Activated CD4-positive, alpha-beta T cell treated with anti-CD3 and anti-CD28 coated beads, Interleukin-2, amount 10 ng/mL, durations not matched to agents 7 days and 5 days (primary cell): ENCODE data around the gene GAB1. TPM values are rescaled to one million over a fixed set of nuclear protein-coding genes. Genes with fewer than 3 reads are reported as not detected.

Experiments
- CTCF ChIA-PET: fragments of 350-600 bp; sonication (Branson Sonifier 250); formaldehyde crosslinking; loops from one replicate; lab custom pipeline; 2021; ENCODE audit warnings: antibody characterized with exemption; lab: Charles Lee
- POLR2A ChIA-PET: fragments of 350-600 bp; sonication (Branson Sonifier 250); formaldehyde crosslinking; loops from one replicate; lab custom pipeline; 2021; ENCODE audit warnings: antibody characterized with exemption; lab: Charles Lee
- DNase-seq: peaks from one replicate; pipeline ENCODE4 v3.0.0-alpha.2; 2020
- H3K27ac Mint-ChIP-seq: one replicate; pipeline ENCODE4 v1.8.0; 2021; ENCODE audit warnings: mild to moderate bottlenecking, moderate library complexity, mixed read lengths
- H3K27me3 Mint-ChIP-seq: one replicate; pipeline ENCODE4 v1.8.0; 2021; ENCODE audit warnings: mixed read lengths
- H3K36me3 Mint-ChIP-seq: one replicate; pipeline ENCODE4 v1.8.0; 2021; ENCODE audit warnings: low read depth, mixed read lengths
- H3K4me1 Mint-ChIP-seq: one replicate; pipeline ENCODE4 v1.8.0; 2021; ENCODE audit warnings: mixed read lengths
- H3K4me3 Mint-ChIP-seq: one replicate; pipeline ENCODE4 v1.8.0; 2021; ENCODE audit warnings: mild to moderate bottlenecking, moderate library complexity, mixed read lengths
- H3K9me3 Mint-ChIP-seq: one replicate; pipeline ENCODE4 v1.8.0; 2021; ENCODE audit warnings: mixed read lengths
- total RNA-seq, 2 experiments: library from RNA; stranded (reverse); gene quantifications; one replicate each; pipeline ENCODE4 v1.2.3, GENCODE V29; 2021

The GAB1 gene
- total RNA-seq, 2 experiments from 2014 or later: 0.60 to 0.75 TPM

- H3K36me3 Mint-ChIP-seq: no peaks in the 10 kb centered on the region
- no peak overlapping the region for H3K4me3 Mint-ChIP-seq
- no peak overlapping the region for H3K27ac Mint-ChIP-seq
- ChIA-PET CTCF (no interaction called here), POLR2A (no interaction called here)
- no peaks in the 10 kb centered on the region for H3K27me3 Mint-ChIP-seq
- H3K4me1 Mint-ChIP-seq: no peaks in the 10 kb centered on the region
- no peaks in the 10 kb centered on the region for H3K9me3 Mint-ChIP-seq
- no peak for DNase-seq
These were observed 35.6 kb downstream of the GAB1 start for GRCh38 chr4:143372093-143372915.

DNA sequence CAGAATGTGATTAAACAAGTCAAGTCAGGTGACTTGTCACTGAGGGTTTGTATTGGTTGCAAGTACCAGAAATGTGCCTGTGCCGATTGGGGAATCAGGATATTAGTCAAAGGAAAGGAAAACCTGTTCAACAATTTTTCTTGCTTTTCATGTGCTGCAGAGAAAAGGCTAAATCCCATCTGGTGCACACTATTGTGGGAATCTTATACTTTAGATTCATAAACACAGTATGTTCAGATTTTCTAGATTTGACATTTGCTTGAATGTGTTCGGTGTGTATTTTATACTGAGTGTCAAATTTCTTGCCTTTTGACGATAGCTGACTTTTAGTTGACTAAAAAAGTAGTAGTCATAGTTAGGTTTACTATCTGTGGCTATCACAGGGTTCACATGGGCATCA is 37.6 kb downstream of the GAB1 start:
- H3K36me3 Mint-ChIP-seq: no peaks in the 10 kb centered on the region
- H3K4me1 Mint-ChIP-seq: no peaks in the 10 kb centered on the region
- H3K4me3 Mint-ChIP-seq: no peak overlapping the region
- H3K27ac Mint-ChIP-seq: no peak overlapping the region
- no peaks in the 10 kb centered on the region for H3K27me3 Mint-ChIP-seq
- no peak for DNase-seq
- CTCF ChIA-PET: interaction anchor here (1.1 kb wide), 1 partner anchor 13 kb away, joined by 3 read pairs; no protein-coding TSS in a partner anchor
- H3K9me3 Mint-ChIP-seq: no peaks in the 10 kb centered on the region
- POLR2A ChIA-PET: no interaction called here

GRCh38 chr4:143374771-143375170 is 38.1 kb downstream of the GAB1 start:
- no peak for DNase-seq
- Mint-ChIP-seq H3K9me3 (no peaks in the 10 kb centered on the region), H3K36me3 (no peaks in the 10 kb centered on the region), H3K4me3 (no peak overlapping the region), H3K27me3 (no peaks in the 10 kb centered on the region), H3K4me1 (no peaks in the 10 kb centered on the region), H3K27ac (no peak overlapping the region)
- ChIA-PET CTCF (no interaction called here), POLR2A (no interaction called here)

- H3K4me1 Mint-ChIP-seq: no peaks in the 10 kb centered on the region
- H3K27me3 Mint-ChIP-seq: no peaks in the 10 kb centered on the region
- no peaks in the 10 kb centered on the region for H3K36me3 Mint-ChIP-seq
- H3K27ac Mint-ChIP-seq: no peak overlapping the region
- CTCF ChIA-PET: interaction anchor here (0.9 to 1.0 kb wide), 2 partner anchors 90 to 134 kb away, joined by 3 read pairs; no protein-coding TSS in a partner anchor
- no peaks in the 10 kb centered on the region for H3K9me3 Mint-ChIP-seq
- H3K4me3 Mint-ChIP-seq: no peak overlapping the region
- peak; percentile 13 for DNase-seq
- POLR2A ChIA-PET: no interaction called here
These were observed 38.8 kb downstream of the GAB1 start for GRCh38 chr4:143375326-143376073.

DNA sequence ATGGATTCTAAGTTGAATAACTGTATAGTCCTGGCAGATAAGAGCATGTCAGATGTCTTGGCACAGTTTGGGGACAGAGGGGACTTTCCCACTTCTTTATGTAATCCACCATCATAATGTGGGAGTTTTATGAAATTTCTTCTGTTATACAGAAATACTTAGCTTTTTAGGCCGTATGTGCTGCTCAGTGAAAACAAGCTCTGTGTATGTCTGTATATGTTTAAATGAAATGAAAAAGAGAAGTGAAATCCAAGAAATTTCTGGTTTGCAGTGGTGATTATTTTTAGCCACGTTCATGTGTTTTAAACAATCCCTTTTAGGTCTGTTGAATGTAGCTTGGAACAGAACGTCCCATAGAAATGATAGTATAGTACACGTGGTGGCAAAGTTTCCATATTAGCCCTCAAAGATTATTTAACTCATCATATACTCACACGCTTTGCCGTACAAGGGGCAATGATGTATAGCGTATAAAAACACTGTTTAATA is 41.0 kb downstream of the GAB1 start:
- CTCF ChIA-PET: no interaction called here
- no peaks in the 10 kb centered on the region for H3K9me3 Mint-ChIP-seq
- POLR2A ChIA-PET: no interaction called here
- no peak overlapping the region for H3K4me3 Mint-ChIP-seq
- no peak for DNase-seq
- no peak overlapping the region for H3K27ac Mint-ChIP-seq
- H3K27me3 Mint-ChIP-seq: no peaks in the 10 kb centered on the region
- no peaks in the 10 kb centered on the region for H3K4me1 Mint-ChIP-seq
- no peaks in the 10 kb centered on the region for H3K36me3 Mint-ChIP-seq

GRCh38 chr4:143380629-143381028 is 44.0 kb downstream of the GAB1 start:
- POLR2A ChIA-PET: no interaction called here

GRCh38 chr4:143381189-143382118 is 44.8 kb downstream of the GAB1 start:
- Mint-ChIP-seq H3K9me3 (no peaks in the 10 kb centered on the region), H3K4me1 (no peaks in the 10 kb centered on the region), H3K27me3 (no peaks in the 10 kb centered on the region), H3K4me3 (no peak overlapping the region), H3K36me3 (no peaks in the 10 kb centered on the region), H3K27ac (no peak overlapping the region)
- POLR2A ChIA-PET: no interaction called here
- no peak for DNase-seq
- CTCF ChIA-PET: no interaction called here

More at GRCh38 chr4:143380629-143381028, 44.0 kb downstream of the GAB1 start:
- Mint-ChIP-seq H3K27me3 (no peaks in the 10 kb centered on the region), H3K9me3 (no peaks in the 10 kb centered on the region), H3K36me3 (no peaks in the 10 kb centered on the region), H3K4me3 (no peak overlapping the region), H3K27ac (no peak overlapping the region), H3K4me1 (no peaks in the 10 kb centered on the region)
- no peak for DNase-seq
- CTCF ChIA-PET: no interaction called here

DNA sequence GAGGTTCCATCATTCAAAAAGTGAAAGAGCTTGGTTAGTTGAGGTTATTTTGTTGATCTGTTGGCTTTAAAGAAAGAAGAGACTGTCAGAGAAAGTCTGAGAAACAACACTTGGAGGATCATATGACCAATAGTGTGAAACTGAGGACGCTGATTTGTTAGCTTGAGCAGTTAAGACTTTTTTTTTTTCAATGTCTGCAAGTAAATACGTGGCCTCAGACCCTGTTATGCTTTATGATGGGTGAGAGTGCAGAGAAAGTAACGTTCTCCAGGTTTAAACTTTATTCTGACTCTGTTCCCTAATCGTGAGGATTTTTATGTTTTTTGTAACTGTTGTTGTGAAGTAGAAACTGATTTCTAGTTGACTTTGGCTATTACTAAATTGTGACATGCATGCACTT is 45.9 kb downstream of the GAB1 start:
- Mint-ChIP-seq H3K36me3 (no peaks in the 10 kb centered on the region), H3K27ac (no peak overlapping the region), H3K27me3 (no peaks in the 10 kb centered on the region), H3K4me3 (no peak overlapping the region), H3K4me1 (no peaks in the 10 kb centered on the region), H3K9me3 (no peaks in the 10 kb centered on the region)
- POLR2A ChIA-PET: no interaction called here
- CTCF ChIA-PET: no interaction called here
- no peak for DNase-seq

DNA sequence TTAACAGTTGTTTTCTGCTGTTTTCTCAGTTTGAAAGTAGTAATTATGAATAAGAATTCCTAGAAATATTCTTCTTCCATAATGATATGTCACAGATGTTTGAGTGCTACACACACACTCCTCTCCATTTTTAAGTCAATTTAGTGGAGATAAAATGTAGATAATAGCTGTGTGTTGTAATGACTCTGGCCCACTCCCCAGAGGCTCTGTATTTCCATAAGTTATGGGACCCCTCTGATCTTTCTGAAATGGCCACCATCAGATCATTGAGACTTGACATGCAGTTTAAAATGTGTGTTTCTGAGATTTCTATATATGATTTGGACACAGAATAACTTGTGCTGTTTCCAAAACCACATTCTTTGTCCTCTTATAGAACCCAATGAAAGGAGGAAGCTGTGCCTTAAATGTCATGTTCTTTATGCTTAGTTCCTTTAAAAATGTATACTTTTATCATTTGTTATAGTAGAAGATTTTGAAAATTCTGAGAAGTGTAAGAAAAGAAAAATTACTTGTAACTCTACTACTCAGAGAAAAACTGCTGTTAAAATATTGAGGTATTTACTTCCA is 46.4 kb downstream of the GAB1 start:
- POLR2A ChIA-PET: no interaction called here
- Mint-ChIP-seq H3K27me3 (no peaks in the 10 kb centered on the region), H3K4me3 (no peak overlapping the region)

GRCh38 chr4:143384381-143384994 is 47.8 kb downstream of the GAB1 start:
- CTCF ChIA-PET: interaction anchor here (0.7 to 1.2 kb wide), 2 partner anchors 29 to 34 kb away, joined by 3 to 4 read pairs; no protein-coding TSS in a partner anchor
- H3K27me3 Mint-ChIP-seq: no peaks in the 10 kb centered on the region
- H3K9me3 Mint-ChIP-seq: no peaks in the 10 kb centered on the region
- H3K27ac Mint-ChIP-seq: no peak overlapping the region
- H3K4me3 Mint-ChIP-seq: no peak overlapping the region
- POLR2A ChIA-PET: no interaction called here
- H3K36me3 Mint-ChIP-seq: no peaks in the 10 kb centered on the region
- H3K4me1 Mint-ChIP-seq: no peaks in the 10 kb centered on the region
- no peak for DNase-seq

More for the DNA sequence above, 46.4 kb downstream of the GAB1 start:
- no peaks in the 10 kb centered on the region for H3K4me1 Mint-ChIP-seq
- no peaks in the 10 kb centered on the region for H3K36me3 Mint-ChIP-seq
- no peak overlapping the region for H3K27ac Mint-ChIP-seq
- DNase-seq: no peak
- H3K9me3 Mint-ChIP-seq: no peaks in the 10 kb centered on the region
- CTCF ChIA-PET: interaction anchor here (1.1 to 1.2 kb wide), 2 partner anchors 23 to 36 kb away, joined by 4 read pairs; no protein-coding TSS in a partner anchor

DNA sequence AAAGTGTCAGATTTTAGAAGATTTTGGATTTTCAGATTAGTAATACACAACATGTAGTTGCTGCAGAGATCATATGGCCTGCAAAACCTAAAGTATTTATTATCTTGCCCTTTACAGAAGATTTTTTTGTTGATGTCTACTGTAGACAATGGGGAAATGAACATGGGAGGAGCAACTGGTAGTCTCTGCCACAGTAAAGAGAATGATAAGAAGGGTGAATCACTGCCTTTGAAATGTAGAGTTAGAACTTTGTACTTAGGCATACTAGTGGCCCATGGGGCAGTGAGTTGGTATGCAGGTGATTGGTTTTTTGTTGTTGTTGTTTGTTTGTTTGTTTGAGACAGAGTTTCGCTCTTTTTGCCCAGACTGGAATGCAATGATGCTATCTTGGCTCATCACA is 50.1 kb downstream of the GAB1 start:
- ChIA-PET POLR2A (no interaction called here), CTCF (no interaction called here)
- Mint-ChIP-seq H3K9me3 (no peaks in the 10 kb centered on the region), H3K27ac (no peak overlapping the region), H3K36me3 (no peaks in the 10 kb centered on the region), H3K27me3 (no peaks in the 10 kb centered on the region), H3K4me3 (no peak overlapping the region), H3K4me1 (no peaks in the 10 kb centered on the region)
- no peak for DNase-seq
